Mammary epithelial cell (primary cell): ENCODE measurements around the gene TASP1.
A peak's percentile ranks its signal among the peaks of the same experiment; 100 is the strongest.

Experiments
- CTCF ChIP-seq, 2 donors: IDR thresholded peaks in 1 of 2; conservative IDR thresholded peaks in 1 of 2; 2 replicates each; pipeline ENCODE4 v1.5.1; 2011 to 2012; ENCODE audit warnings: inconsistent platforms in 2 of 2, low read length in 2 of 2, mild to moderate bottlenecking in 2 of 2, control low read depth in 1 of 2, low read depth in 1 of 2; ENCODE audit not compliant: insufficient read depth in 1 of 2; ENCODE audit errors: extremely low read depth in 1 of 2
- EZH2 ChIP-seq: IDR thresholded peaks from 2 replicates; pipeline ENCODE4 v1.6.1; 2012; ENCODE audit warnings: low read length, inconsistent platforms, borderline replicate concordance

- peak; percentile 11 to 20 for TF ChIP-seq CTCF (conservative IDR thresholded peaks at IDR 0.05 in 1 of 2, IDR thresholded peaks at IDR 0.05 in 1 of 2; ENCODE audit: extremely low read depth in 1 of 2, insufficient read depth in 1 of 2, low read depth in 1 of 2, low read length in 2 of 2)
- no peak for TF ChIP-seq EZH2
Measured at GRCh38 chr20:13492001-13492481, 146.7 kb downstream of the TASP1 start.
